Fibroblast of the aortic adventitia (primary cell): Measurements from ENCODE around the gene MIER3. TPM values are rescaled to one million over a fixed set of nuclear protein-coding genes. Genes with fewer than 3 reads are reported as not detected.

Experiments
- DNase-seq: peaks from one replicate; pipeline ENCODE4 v3.0.0-alpha.2; 2010; ENCODE audit warnings: low read depth
- H3K4me3 ChIP-seq: 2 replicates; pipeline ENCODE4 v1.5.1; 2011; ENCODE audit warnings: low read depth, mild to moderate bottlenecking, control low read depth, low read length, moderate library complexity
- total RNA-seq: library from RNA; depleted of rRNA; stranded (reverse); fragments of >200 nt; gene quantifications from 2 replicates; pipeline ENCODE4 v1.2.3, GENCODE V29; 2012; ENCODE audit warnings: low replicate concordance
- TF ChIP-seq, protein P1 (sequence below): IDR thresholded peaks from 2 replicates; pipeline ENCODE4 v1.5.1; 2011; ENCODE audit warnings: mild to moderate bottlenecking, low read length, control low read depth, inconsistent platforms; ENCODE audit not compliant: insufficient read depth

Gene MIER3
- total RNA-seq, 1 donor: 31.0 TPM

GRCh38 chr5:56917534-56917933 lies 34.4 kb downstream of the MIER3 start:
- TF ChIP-seq, protein P1, sequence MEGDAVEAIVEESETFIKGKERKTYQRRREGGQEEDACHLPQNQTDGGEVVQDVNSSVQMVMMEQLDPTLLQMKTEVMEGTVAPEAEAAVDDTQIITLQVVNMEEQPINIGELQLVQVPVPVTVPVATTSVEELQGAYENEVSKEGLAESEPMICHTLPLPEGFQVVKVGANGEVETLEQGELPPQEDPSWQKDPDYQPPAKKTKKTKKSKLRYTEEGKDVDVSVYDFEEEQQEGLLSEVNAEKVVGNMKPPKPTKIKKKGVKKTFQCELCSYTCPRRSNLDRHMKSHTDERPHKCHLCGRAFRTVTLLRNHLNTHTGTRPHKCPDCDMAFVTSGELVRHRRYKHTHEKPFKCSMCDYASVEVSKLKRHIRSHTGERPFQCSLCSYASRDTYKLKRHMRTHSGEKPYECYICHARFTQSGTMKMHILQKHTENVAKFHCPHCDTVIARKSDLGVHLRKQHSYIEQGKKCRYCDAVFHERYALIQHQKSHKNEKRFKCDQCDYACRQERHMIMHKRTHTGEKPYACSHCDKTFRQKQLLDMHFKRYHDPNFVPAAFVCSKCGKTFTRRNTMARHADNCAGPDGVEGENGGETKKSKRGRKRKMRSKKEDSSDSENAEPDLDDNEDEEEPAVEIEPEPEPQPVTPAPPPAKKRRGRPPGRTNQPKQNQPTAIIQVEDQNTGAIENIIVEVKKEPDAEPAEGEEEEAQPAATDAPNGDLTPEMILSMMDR: no peak
- no peak for DNase-seq

DNA sequence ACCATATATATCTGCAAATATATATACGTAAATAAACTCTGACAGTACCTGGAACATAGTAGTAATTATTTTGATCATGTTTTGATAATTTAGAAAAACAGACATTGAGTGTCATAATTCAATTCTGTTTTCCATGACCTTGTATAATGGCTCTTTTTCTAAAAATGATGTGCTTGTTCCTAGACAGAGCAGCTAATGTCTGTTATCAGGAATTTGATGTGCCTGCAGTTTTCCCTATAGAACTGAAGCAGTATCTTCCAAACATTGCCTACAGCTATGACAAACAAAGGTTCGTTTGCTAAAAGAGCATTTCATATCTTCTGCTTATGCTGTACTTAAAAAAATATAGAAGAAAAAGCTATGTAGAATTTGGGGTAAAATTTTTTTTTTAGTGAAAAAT lies 37.2 kb downstream of the MIER3 start:
- TF ChIP-seq, protein P1: no peak
- DNase-seq: no peak

More at GRCh38 chr5:56917534-56917933, 34.4 kb downstream of the MIER3 start:
- H3K4me3 ChIP-seq: no peak overlapping the region

GRCh38 chr5:56913766-56914165 lies 38.2 kb downstream of the MIER3 start:
- TF ChIP-seq, protein P1: no peak
- DNase-seq: no peak
- H3K4me3 ChIP-seq: no peak overlapping the region

More for the DNA sequence above, 37.2 kb downstream of the MIER3 start:
- H3K4me3 ChIP-seq: no peak overlapping the region

- TF ChIP-seq, protein P1: no peak
- peak overlapping the region; percentile 76 for H3K4me3 ChIP-seq
- DNase-seq: no peak
Observed at GRCh38 chr5:56910210-56910965, 41.5 kb downstream of the MIER3 start.

GRCh38 chr5:56909294-56910209 lies 42.4 kb downstream of the MIER3 start, which contains the start of gene SETD9:
Gene SETD9 (plus strand): TSS chr5:56909596. CDS start chr5:56909646, 50 bp downstream.
- DNase-seq: peak; percentile 95
- TF ChIP-seq, protein P1: no peak
- peak within 1 kb of the TSS; percentile 80 for H3K4me3 ChIP-seq

DNA sequence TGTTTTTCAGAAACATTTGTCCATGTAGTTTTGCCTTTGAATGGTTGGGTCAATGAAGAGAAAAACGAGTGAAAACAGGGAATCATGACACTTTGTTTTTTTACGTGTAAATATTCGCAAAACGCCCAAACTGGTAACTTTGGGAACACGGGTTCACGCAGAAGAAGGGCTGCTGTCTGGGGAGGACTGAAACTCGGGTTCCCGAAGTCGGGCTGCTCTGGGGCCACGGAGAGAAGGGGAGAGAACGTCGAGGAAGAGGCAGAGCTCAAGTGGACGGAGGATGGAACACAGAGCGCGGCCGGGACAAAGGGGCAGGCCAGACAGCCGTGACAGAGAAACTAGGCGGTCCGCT lies 43.0 kb downstream of the MIER3 start:
- no peak for DNase-seq
- TF ChIP-seq, protein P1: no peak
- H3K4me3 ChIP-seq: peak overlapping the region; percentile 80
